GM12878 (cell line): ENCODE results near the gene SPOCD1.

ENCODE experiments used
- ATF3 ChIP-seq: IDR thresholded peaks from 2 replicates; pipeline ENCODE4 v1.6.1; 2011; ENCODE audit warnings: low read depth, mild to moderate bottlenecking, low read length, moderate library complexity, borderline replicate concordance; ENCODE audit errors: extremely low read depth
- CTCF ChIP-seq, 3 experiments: IDR thresholded peaks in 2 of 3; conservative IDR thresholded peaks in 1 of 3; 2 replicates each; pipeline ENCODE4 v1.5.1; 2011; ENCODE audit warnings: low read depth in 3 of 3, low read length in 3 of 3, mild to moderate bottlenecking in 3 of 3, control low read depth in 2 of 3, moderate library complexity in 2 of 3, inconsistent platforms in 1 of 3, mixed read lengths in 1 of 3; ENCODE audit not compliant: control insufficient read depth in 2 of 3, insufficient read depth in 1 of 3; ENCODE audit errors: extremely low read depth in 1 of 3
- EP300 ChIP-seq, 2 experiments: fragments of 150-350 bp in 1 of 2; IDR thresholded peaks; 2 replicates each; pipeline ENCODE4 v1.6.1; 2011 to 2012; ENCODE audit warnings: low read depth in 2 of 2, low read length in 2 of 2, borderline replicate concordance in 1 of 2, improper control_type of control experiment in 1 of 2, inconsistent platforms in 1 of 2; ENCODE audit not compliant: control insufficient read depth in 1 of 2
- GABPA ChIP-seq: IDR thresholded peaks from 2 replicates; pipeline ENCODE4 v1.6.1; 2014; ENCODE audit warnings: antibody characterized with exemption, low read depth, mild to moderate bottlenecking, inconsistent platforms
- NFXL1 ChIP-seq: fragments of 450-650 bp; IDR thresholded peaks from 2 replicates; pipeline ENCODE4 v1.6.1; 2017; ENCODE audit warnings: antibody characterized with exemption, mild to moderate bottlenecking, borderline replicate concordance
- NR2C1 ChIP-seq: fragments of 450-650 bp; IDR thresholded peaks from 2 replicates; pipeline ENCODE4 v1.6.1; 2017; ENCODE audit warnings: antibody characterized with exemption, mild to moderate bottlenecking, moderate library complexity
- POLR2A ChIP-seq: IDR thresholded peaks from 2 replicates; pipeline ENCODE4 v1.6.1; 2011; ENCODE audit warnings: low read depth, mild to moderate bottlenecking, low read length
- SKIL ChIP-seq: fragments of 450-650 bp; IDR thresholded peaks from 2 replicates; pipeline ENCODE4 v1.6.1; 2017; ENCODE audit warnings: mild to moderate bottlenecking, low read depth, inconsistent platforms; ENCODE audit not compliant: poor library complexity, severe bottlenecking
- SRF ChIP-seq, 2 experiments: IDR thresholded peaks; 2 replicates each; pipeline ENCODE4 v1.6.1; 2011; ENCODE audit warnings: low read depth in 2 of 2, low read length in 2 of 2, mild to moderate bottlenecking in 1 of 2, moderate library complexity in 1 of 2
- ZBTB33 ChIP-seq: fragments of 450-650 bp; IDR thresholded peaks from 2 replicates; pipeline ENCODE4 v1.6.1; 2017; ENCODE audit warnings: mild to moderate bottlenecking
- ZNF217 ChIP-seq: fragments of 450-650 bp; IDR thresholded peaks from 2 replicates; pipeline ENCODE4 v1.6.1; 2017; ENCODE audit warnings: antibody characterized with exemption, mild to moderate bottlenecking
- ZSCAN29 ChIP-seq: fragments of 450-650 bp; IDR thresholded peaks from 2 replicates; pipeline ENCODE4 v1.6.1; 2017; ENCODE audit warnings: mild to moderate bottlenecking, moderate library complexity

GRCh38 chr1:31801458-31801857 is 14.4 kb downstream of the SPOCD1 start:
- TF ChIP-seq SKIL (no peak), CTCF (IDR thresholded peaks at IDR 0.05 in 2 of 3, conservative IDR thresholded peaks at IDR 0.05 in 1 of 3; ENCODE audit: control insufficient read depth in 2 of 3, extremely low read depth in 1 of 3, insufficient read depth in 1 of 3, low read depth in 3 of 3, low read length in 3 of 3) (no peak), ZSCAN29 (no peak), SRF (IDR thresholded peaks at IDR 0.05; ENCODE audit: low read depth in 2 of 2, low read length in 2 of 2) (no peak), NR2C1 (no peak), EP300 (IDR thresholded peaks at IDR 0.05; ENCODE audit: borderline replicate concordance in 1 of 2, control insufficient read depth in 1 of 2, low read depth in 2 of 2, low read length in 2 of 2) (no peak), GABPA (no peak), ZBTB33 (no peak), ZNF217 (no peak), NFXL1 (no peak), ATF3 (no peak), POLR2A (no peak)
